GM19372 (cell line): ENCODE data around the gene ZDHHC8.

ENCODE experiments used
- ATAC-seq: cut with Tn5 transposase; IDR thresholded peaks from one replicate; pipeline ENCODE4 v1.9.1; 2021; ENCODE audit warnings: mild to moderate bottlenecking, low read depth, moderate library complexity; ENCODE audit not compliant: unreplicated experiment

Gene ZDHHC8

GRCh38 chr22:20096574-20097420, 34.8 kb upstream of the ZDHHC8 start:
- no peak for ATAC-seq

- no peak for ATAC-seq
Measured at GRCh38 chr22:20099099-20099711, 32.4 kb upstream of the ZDHHC8 start.

GRCh38 chr22:20101638-20102037, 30.0 kb upstream of the ZDHHC8 start:
- no peak for ATAC-seq

- no peak for ATAC-seq
Measured at GRCh38 chr22:20102203-20102780, 29.3 kb upstream of the ZDHHC8 start.

GRCh38 chr22:20105456-20106204, 26.0 kb upstream of the ZDHHC8 start:
- no peak for ATAC-seq

- ATAC-seq, result no peak
Measured at GRCh38 chr22:20106205-20106848, 25.3 kb upstream of the ZDHHC8 start.

GRCh38 chr22:20106849-20107237, 24.8 kb upstream of the ZDHHC8 start:
- ATAC-seq, result no peak

- no peak for ATAC-seq
Measured at GRCh38 chr22:20107471-20107901, 24.1 kb upstream of the ZDHHC8 start.

- no peak for ATAC-seq
Measured at GRCh38 chr22:20107951-20108756, 23.4 kb upstream of the ZDHHC8 start.

GRCh38 chr22:20108757-20109230, 22.8 kb upstream of the ZDHHC8 start:
- ATAC-seq, result no peak

GRCh38 chr22:20109411-20110358, 21.9 kb upstream of the ZDHHC8 start:
- ATAC-seq, result no peak

GRCh38 chr22:20110359-20110985, 21.1 kb upstream of the ZDHHC8 start:
- ATAC-seq, result no peak

GRCh38 chr22:20111045-20111688, 20.4 kb upstream of the ZDHHC8 start:
- no peak for ATAC-seq

GRCh38 chr22:20111689-20112622, 19.6 kb upstream of the ZDHHC8 start:
- ATAC-seq, result no peak

- no peak for ATAC-seq
Measured at GRCh38 chr22:20112623-20113511, 18.7 kb upstream of the ZDHHC8 start.
